Measurements from ENCODE around the gene SNRNP40. TPM values are rescaled to one million over a fixed set of nuclear protein-coding genes. Genes with fewer than 3 reads are reported as not detected.

Gene SNRNP40
- polyA plus RNA-seq, 1 of the 3 experiments (the other 2 are of a cell fraction): 46.7 TPM

- DNase-seq: no peak
- Histone ChIP-seq H3K9me2 (no peaks in the 10 kb centered on the region), H3K27ac (ENCODE audit: low read depth in 2 of 2, low read length in 1 of 2) (no peak overlapping the region), H3K4me1 (ENCODE audit: control insufficient read depth in 1 of 2, insufficient read depth in 2 of 2, low read depth in 1 of 2, low read length in 1 of 2) (no peaks in the 10 kb centered on the region), H3K4me3 (ENCODE audit: low read depth in 2 of 2, low read length in 1 of 2) (no peak overlapping the region), H3K27me3 (ENCODE audit: insufficient read depth) (no peaks in the 10 kb centered on the region), H3K36me3 (replicated peaks in 1 of 2; ENCODE audit: control insufficient read depth in 1 of 2, insufficient read depth in 2 of 2, low read length in 1 of 2) (peaks cover 4 to 20% of the 10 kb centered on the region in 2 experiments), H3K9me3 (no peaks in the 10 kb centered on the region), H3K79me2 (ENCODE audit: insufficient read depth) (no peaks in the 10 kb centered on the region), H3K9ac (no peak overlapping the region), H3K4me2 (no peak overlapping the region), H3F3A (replicated peaks; ENCODE audit: insufficient read depth) (no peaks in the 10 kb centered on the region), H2AFZ (ENCODE audit: low read depth) (no peak overlapping the region), H4K20me1 (ENCODE audit: insufficient read depth) (no peaks in the 10 kb centered on the region)
- ChIA-PET CTCF (no interaction called here), POLR2A (no interaction called here)
- TF ChIP-seq RAD21 (IDR thresholded peaks at IDR 0.05; ENCODE audit: low read length) (no peak), YY1 (IDR thresholded peaks at IDR 0.05; ENCODE audit: low read depth) (no peak), MEF2A (IDR thresholded peaks at IDR 0.05; ENCODE audit: borderline replicate concordance, low read depth) (no peak), GABPA (IDR thresholded peaks at IDR 0.05; ENCODE audit: low read depth) (no peak), USF2 (IDR thresholded peaks at IDR 0.05; ENCODE audit: borderline replicate concordance, low read depth, low read length) (no peak)
- 100% methylated on average over 2 of the region's 2 CpGs for WGBS (ENCODE audit: low lambda C conversion rate)
These were observed 49.0 kb upstream of the SNRNP40 start for GRCh38 chr1:31345635-31346034.

- no peaks in the 10 kb centered on the region for H3K9me3 ChIP-seq
- TF ChIP-seq YY1 (IDR thresholded peaks at IDR 0.05; ENCODE audit: low read depth) (no peak), ZBTB33 (IDR thresholded peaks at IDR 0.05; ENCODE audit: borderline replicate concordance, low read depth) (no peak), CTCF (IDR thresholded peaks at IDR 0.05) (no peak), FOXJ3 (CRISPR knock-in tag; IDR thresholded peaks at IDR 0.05) (no peak), GABPA (IDR thresholded peaks at IDR 0.05; ENCODE audit: low read depth) (no peak), TAF1 (IDR thresholded peaks at IDR 0.05; ENCODE audit: borderline replicate concordance, low read depth, low read length) (no peak), GATA2 (CRISPR knock-in tag; IDR thresholded peaks at IDR 0.05) (no peak)
- no peaks in the 10 kb centered on the region for H4K20me1 ChIP-seq (ENCODE audit: insufficient read depth)
- no peak overlapping the region for H2AFZ ChIP-seq (ENCODE audit: low read depth)
- no peak overlapping the region for H3K9ac ChIP-seq
- H3K4me3 ChIP-seq (ENCODE audit: low read depth in 2 of 2, low read length in 1 of 2): no peak overlapping the region
- no peaks in the 10 kb centered on the region for H3K27me3 ChIP-seq (ENCODE audit: insufficient read depth)
- H3K9me2 ChIP-seq: no peaks in the 10 kb centered on the region
- ChIA-PET CTCF (no interaction called here), POLR2A (no interaction called here)
- H3F3A ChIP-seq (replicated peaks; ENCODE audit: insufficient read depth): no peaks in the 10 kb centered on the region
- no peaks in the 10 kb centered on the region for H3K79me2 ChIP-seq (ENCODE audit: insufficient read depth)
- no peaks in the 10 kb centered on the region for H3K4me1 ChIP-seq (ENCODE audit: control insufficient read depth in 1 of 2, insufficient read depth in 2 of 2, low read depth in 1 of 2, low read length in 1 of 2)
- H3K36me3 ChIP-seq (replicated peaks in 1 of 2; ENCODE audit: control insufficient read depth in 1 of 2, insufficient read depth in 2 of 2, low read length in 1 of 2): peaks cover 0 to 17% of the 10 kb centered on the region in 2 experiments
- H3K27ac ChIP-seq (ENCODE audit: low read depth in 2 of 2, low read length in 1 of 2): no peak overlapping the region
- no peak for DNase-seq
- H3K4me2 ChIP-seq: no peak overlapping the region
- 48% methylated on average over 1 of the region's 1 CpG for WGBS (ENCODE audit: low lambda C conversion rate)
These were observed 47.9 kb upstream of the SNRNP40 start for GRCh38 chr1:31344503-31344902.
